ENCODE data around the gene POMGNT1. TPM values are rescaled to one million over a fixed set of nuclear protein-coding genes. Genes with fewer than 3 reads are reported as not detected.

Gene POMGNT1
- total RNA-seq (2013) = 20.7 TPM
- 10 to 100 TPM; 10.3 to 16.7 (median 12.2) TPM for polyA plus RNA-seq
- 10.1 and 13.2 TPM in 2 replicates for polyA minus RNA-seq
- 2.8 to 8.9 (median 7.2) reads per million in 11 experiments for total RNA-seq

- H3K27me3 ChIP-seq (ENCODE audit: control insufficient read depth in 2 of 2, insufficient read depth in 2 of 2, low read length in 2 of 2) = peaks cover 0 to 5% of the 10 kb centered on the region in 2 donors
- Mint-ChIP-seq H3K27me3 (ENCODE audit: low read depth in 3 of 3) (peaks cover 5 to 12% (median 5%) of the 10 kb centered on the region in 3 donors), H3K4me1 (peaks cover 44% of the 10 kb centered on the region), H3K4me3 (peak within 1 kb of the TSS; percentile 81 to 89), H3K9me3 (no peaks in the 10 kb centered on the region), H3K36me3 (peaks cover 7 to 18% of the 10 kb centered on the region in 2 donors), H3K27ac (peak within 1 kb of the TSS in 6 of 7 donors; percentile 53 to 77 (median 64))
- DNase-seq = peak; percentile 10 to 58 (median 55)
- H3K36me3 ChIP-seq (replicated peaks in 1 of 2; ENCODE audit: control insufficient read depth in 1 of 2, insufficient read depth in 2 of 2, low read length in 2 of 2) = peaks cover 5 to 10% of the 10 kb centered on the region in 2 donors
- under 1% methylated on average over 57 of the region's 67 CpGs for WGBS (ENCODE audit: insufficient coverage)
- peak within 1 kb of the TSS in 1 of 2 donors; percentile 71 for H3K27ac ChIP-seq (ENCODE audit: low read depth in 1 of 2, low read length in 2 of 2)
- H2AFZ ChIP-seq (ENCODE audit: insufficient read depth, low read depth, low read length, poor library complexity, severe bottlenecking) = peak within 1 kb of the TSS; percentile 100
- peak within 1 kb of the TSS; percentile 69 for H3K9ac ChIP-seq (ENCODE audit: insufficient read depth, low read length, poor library complexity, severe bottlenecking)
- peaks cover 31 to 39% of the 10 kb centered on the region in 2 donors for H3K4me1 ChIP-seq (ENCODE audit: control insufficient read depth in 1 of 2, insufficient read depth in 2 of 2, low read length in 2 of 2)
- H3K4me2 ChIP-seq (replicated peaks; ENCODE audit: extremely low read depth, low read length, poor library complexity, severe bottlenecking) = peak within 1 kb of the TSS; percentile 87
- H3K79me2 ChIP-seq (ENCODE audit: insufficient read depth, low read length) = no peaks in the 10 kb centered on the region
- intact Hi-C loops (cut with micrococcal nuclease) = no loop called here
- TF ChIP-seq, protein P1, sequence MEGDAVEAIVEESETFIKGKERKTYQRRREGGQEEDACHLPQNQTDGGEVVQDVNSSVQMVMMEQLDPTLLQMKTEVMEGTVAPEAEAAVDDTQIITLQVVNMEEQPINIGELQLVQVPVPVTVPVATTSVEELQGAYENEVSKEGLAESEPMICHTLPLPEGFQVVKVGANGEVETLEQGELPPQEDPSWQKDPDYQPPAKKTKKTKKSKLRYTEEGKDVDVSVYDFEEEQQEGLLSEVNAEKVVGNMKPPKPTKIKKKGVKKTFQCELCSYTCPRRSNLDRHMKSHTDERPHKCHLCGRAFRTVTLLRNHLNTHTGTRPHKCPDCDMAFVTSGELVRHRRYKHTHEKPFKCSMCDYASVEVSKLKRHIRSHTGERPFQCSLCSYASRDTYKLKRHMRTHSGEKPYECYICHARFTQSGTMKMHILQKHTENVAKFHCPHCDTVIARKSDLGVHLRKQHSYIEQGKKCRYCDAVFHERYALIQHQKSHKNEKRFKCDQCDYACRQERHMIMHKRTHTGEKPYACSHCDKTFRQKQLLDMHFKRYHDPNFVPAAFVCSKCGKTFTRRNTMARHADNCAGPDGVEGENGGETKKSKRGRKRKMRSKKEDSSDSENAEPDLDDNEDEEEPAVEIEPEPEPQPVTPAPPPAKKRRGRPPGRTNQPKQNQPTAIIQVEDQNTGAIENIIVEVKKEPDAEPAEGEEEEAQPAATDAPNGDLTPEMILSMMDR (IDR thresholded peaks at IDR 0.05) = no peak
- H3K9me3 ChIP-seq (replicated peaks in 1 of 2; ENCODE audit: control insufficient read depth in 1 of 2, insufficient read depth in 1 of 2, low read length in 2 of 2) = no peaks in the 10 kb centered on the region
- H4K20me1 ChIP-seq (ENCODE audit: insufficient read depth, low read length) = no peaks in the 10 kb centered on the region
- peak within 1 kb of the TSS; percentile 64 to 88 (median 66) for H3K4me3 ChIP-seq (replicated peaks in 1 of 3; ENCODE audit: low read depth in 2 of 3, low read length in 3 of 3)
These were observed at the start of gene POMGNT1 for GRCh38 chr1:46197964-46198811. TSS of gene POMGNT1 (minus strand) at chr1:46198434. CDS start at chr1:46197821, 613 bp downstream.

GRCh38 chr1:46247436-46248121, 49.3 kb upstream of the POMGNT1 start, which contains the start of gene RAD54L:
TSS of gene RAD54L (plus strand) at chr1:46247763. CDS start at chr1:46248406, 643 bp downstream.
- Histone ChIP-seq H3K79me2 (ENCODE audit: insufficient read depth, low read length) (peaks cover 30% of the 10 kb centered on the region), H3K27ac (ENCODE audit: low read depth in 1 of 2, low read length in 2 of 2) (peak within 1 kb of the TSS; percentile 20 to 74), H3K9me3 (replicated peaks in 1 of 2; ENCODE audit: control insufficient read depth in 1 of 2, insufficient read depth in 1 of 2, low read length in 2 of 2) (no peaks in the 10 kb centered on the region), H3K36me3 (replicated peaks in 1 of 2; ENCODE audit: control insufficient read depth in 1 of 2, insufficient read depth in 2 of 2, low read length in 2 of 2) (peaks cover 4 to 17% of the 10 kb centered on the region in 2 donors), H3K9ac (ENCODE audit: insufficient read depth, low read length, poor library complexity, severe bottlenecking) (peak within 1 kb of the TSS; percentile 62), H4K20me1 (ENCODE audit: insufficient read depth, low read length) (no peaks in the 10 kb centered on the region), H3K4me3 (replicated peaks in 1 of 3; ENCODE audit: low read depth in 2 of 3, low read length in 3 of 3) (peak within 1 kb of the TSS; percentile 81 to 97 (median 89)), H3K4me2 (replicated peaks; ENCODE audit: extremely low read depth, low read length, poor library complexity, severe bottlenecking) (peak within 1 kb of the TSS; percentile 98), H3K4me1 (ENCODE audit: control insufficient read depth in 1 of 2, insufficient read depth in 2 of 2, low read length in 2 of 2) (peaks cover 19 to 20% of the 10 kb centered on the region in 2 donors), H3K27me3 (ENCODE audit: control insufficient read depth in 2 of 2, insufficient read depth in 2 of 2, low read length in 2 of 2) (no peaks in the 10 kb centered on the region), H2AFZ (ENCODE audit: insufficient read depth, low read depth, low read length, poor library complexity, severe bottlenecking) (peak within 1 kb of the TSS; percentile 96)
- peaks cover 0 to 3% (median 0%) of the 10 kb centered on the region in 3 donors for H3K27me3 Mint-ChIP-seq (ENCODE audit: low read depth in 3 of 3)
- 0% methylated on average over 22 of the region's 49 CpGs for WGBS (ENCODE audit: insufficient coverage)
- peaks cover 9 to 21% of the 10 kb centered on the region in 2 donors for H3K36me3 Mint-ChIP-seq
- TF ChIP-seq, protein P1 (IDR thresholded peaks at IDR 0.05) = no peak
- no peaks in the 10 kb centered on the region for H3K9me3 Mint-ChIP-seq
- DNase-seq = peak; percentile 96 to 98 (median 97)
- peak within 1 kb of the TSS; percentile 97 to 99 for H3K4me3 Mint-ChIP-seq
- H3K4me1 Mint-ChIP-seq = peaks cover 27% of the 10 kb centered on the region
- H3K27ac Mint-ChIP-seq = peak within 1 kb of the TSS; percentile 62 to 94 (median 87)
- intact Hi-C loops (cut with micrococcal nuclease) = loop anchor here (2.0 to 5.0 kb wide), 3 partner anchors 55 to 105 kb away; partner anchors contain the start of genes LRRC41 (in 2 of the 2) and UQCRH (in 2 of the 2)
